Endothelial cell (in vitro differentiated cells): ENCODE data around the gene PKMYT1. TPM values are rescaled to one million over a fixed set of nuclear protein-coding genes. Genes with fewer than 3 reads are reported as not detected.
A peak's percentile ranks its signal among the peaks of the same experiment; 100 is the strongest.
"Not testable (repeated sequence)": the region's sequence is repeated elsewhere in the genome, so short reads cannot be mapped to it uniquely, and the experiment has no call there.

Source experiments
- DNase-seq: peaks from one replicate; pipeline ENCODE4 v3.0.0; 2021; ENCODE audit warnings: low spot score
- H3K27ac Mint-ChIP-seq: one replicate; pipeline ENCODE4 v1.8.0; 2021; ENCODE audit warnings: mixed read lengths, inconsistent platforms; ENCODE audit not compliant: unreplicated experiment
- H3K27me3 Mint-ChIP-seq: one replicate; pipeline ENCODE4 v1.8.0; 2021; ENCODE audit warnings: mild to moderate bottlenecking, moderate library complexity, mixed read lengths, inconsistent platforms; ENCODE audit not compliant: unreplicated experiment
- H3K36me3 Mint-ChIP-seq: one replicate; pipeline ENCODE4 v1.8.0; 2021; ENCODE audit warnings: mild to moderate bottlenecking, low read depth, mixed read lengths, inconsistent platforms; ENCODE audit not compliant: unreplicated experiment
- H3K4me1 Mint-ChIP-seq: one replicate; pipeline ENCODE4 v1.8.0; 2021; ENCODE audit warnings: mild to moderate bottlenecking, mixed read lengths, inconsistent platforms; ENCODE audit not compliant: unreplicated experiment
- H3K4me3 Mint-ChIP-seq: one replicate; pipeline ENCODE4 v1.8.0; 2021; ENCODE audit warnings: mild to moderate bottlenecking, mixed read lengths, inconsistent platforms; ENCODE audit not compliant: unreplicated experiment
- H3K9me3 Mint-ChIP-seq: one replicate; pipeline ENCODE4 v1.8.0; 2021; ENCODE audit warnings: mixed read lengths, inconsistent platforms; ENCODE audit not compliant: unreplicated experiment
- total RNA-seq: library from RNA; stranded (reverse); fragmentation: NEBNext Ultra II Directional; extraction: Animal tissue kit (Norgen Biotek cat#: 25700); gene quantifications from one replicate; pipeline ENCODE4 v1.2.1, GENCODE V29; 2021; ENCODE audit not compliant: unreplicated experiment
- TF ChIP-seq, protein P1 (sequence below): fragments of 200-600 bp; sonication (generic); IDR thresholded peaks from one replicate; pipeline ENCODE4 v1.5.0; 2021; ENCODE audit warnings: antibody characterized with exemption; ENCODE audit not compliant: unreplicated experiment

The PKMYT1 gene
- total RNA-seq, 1 donor from 2014 or later, result 12.2 TPM

DNA sequence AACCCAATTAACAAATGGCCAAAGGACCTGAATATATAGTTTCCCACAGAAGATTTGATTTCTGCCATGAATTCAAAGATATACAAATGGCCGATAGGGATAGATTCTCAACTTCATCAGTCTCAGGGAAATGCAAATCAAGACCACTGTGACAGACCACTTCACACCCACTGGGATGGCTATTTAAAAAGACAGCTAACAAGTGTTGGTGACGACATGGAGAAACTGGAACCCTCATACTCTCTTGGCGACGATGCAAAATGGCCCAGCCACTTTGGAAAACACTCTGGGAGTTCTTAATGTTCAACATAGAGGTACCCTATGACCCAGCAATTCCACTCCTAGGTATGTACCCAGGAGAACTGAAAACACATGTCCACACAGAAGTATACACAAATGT lies 33.6 kb downstream of the PKMYT1 start:
- TF ChIP-seq, protein P1, sequence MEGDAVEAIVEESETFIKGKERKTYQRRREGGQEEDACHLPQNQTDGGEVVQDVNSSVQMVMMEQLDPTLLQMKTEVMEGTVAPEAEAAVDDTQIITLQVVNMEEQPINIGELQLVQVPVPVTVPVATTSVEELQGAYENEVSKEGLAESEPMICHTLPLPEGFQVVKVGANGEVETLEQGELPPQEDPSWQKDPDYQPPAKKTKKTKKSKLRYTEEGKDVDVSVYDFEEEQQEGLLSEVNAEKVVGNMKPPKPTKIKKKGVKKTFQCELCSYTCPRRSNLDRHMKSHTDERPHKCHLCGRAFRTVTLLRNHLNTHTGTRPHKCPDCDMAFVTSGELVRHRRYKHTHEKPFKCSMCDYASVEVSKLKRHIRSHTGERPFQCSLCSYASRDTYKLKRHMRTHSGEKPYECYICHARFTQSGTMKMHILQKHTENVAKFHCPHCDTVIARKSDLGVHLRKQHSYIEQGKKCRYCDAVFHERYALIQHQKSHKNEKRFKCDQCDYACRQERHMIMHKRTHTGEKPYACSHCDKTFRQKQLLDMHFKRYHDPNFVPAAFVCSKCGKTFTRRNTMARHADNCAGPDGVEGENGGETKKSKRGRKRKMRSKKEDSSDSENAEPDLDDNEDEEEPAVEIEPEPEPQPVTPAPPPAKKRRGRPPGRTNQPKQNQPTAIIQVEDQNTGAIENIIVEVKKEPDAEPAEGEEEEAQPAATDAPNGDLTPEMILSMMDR, result no peak
- Mint-ChIP-seq H3K36me3 (peaks cover 25% of the 10 kb centered on the region), H3K9me3 (no peaks in the 10 kb centered on the region), H3K27ac (no peak overlapping the region), H3K4me3 (peak overlapping the region; percentile 31), H3K4me1 (no peaks in the 10 kb centered on the region), H3K27me3 (peaks cover 13% of the 10 kb centered on the region)
- DNase-seq, result no peak

DNA sequence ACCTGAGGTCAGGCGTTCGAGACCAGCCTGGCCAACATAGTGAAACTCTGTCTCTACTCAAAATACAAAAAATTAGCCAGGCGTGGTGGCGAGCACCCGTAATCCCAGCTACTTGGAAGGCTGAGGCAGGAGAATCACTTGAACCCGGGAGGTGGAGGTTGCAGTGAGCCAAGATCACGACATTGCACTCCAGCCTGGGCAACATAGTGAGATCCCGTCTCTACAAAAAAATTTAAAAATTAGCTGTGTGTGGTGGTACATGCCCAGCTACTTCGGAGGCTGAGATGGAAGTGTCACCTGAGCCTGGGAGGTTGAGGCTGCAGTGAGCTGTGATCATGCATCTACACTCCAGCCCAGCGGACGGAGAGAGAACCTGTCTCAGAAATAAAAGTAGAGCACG lies 36.5 kb downstream of the PKMYT1 start:
- not testable (repeated sequence) for H3K27ac Mint-ChIP-seq, DNase-seq, H3K9me3 Mint-ChIP-seq, H3K27me3 Mint-ChIP-seq, H3K4me1 Mint-ChIP-seq, H3K4me3 Mint-ChIP-seq
- peaks cover 29% of the 10 kb centered on the region for H3K36me3 Mint-ChIP-seq

DNA sequence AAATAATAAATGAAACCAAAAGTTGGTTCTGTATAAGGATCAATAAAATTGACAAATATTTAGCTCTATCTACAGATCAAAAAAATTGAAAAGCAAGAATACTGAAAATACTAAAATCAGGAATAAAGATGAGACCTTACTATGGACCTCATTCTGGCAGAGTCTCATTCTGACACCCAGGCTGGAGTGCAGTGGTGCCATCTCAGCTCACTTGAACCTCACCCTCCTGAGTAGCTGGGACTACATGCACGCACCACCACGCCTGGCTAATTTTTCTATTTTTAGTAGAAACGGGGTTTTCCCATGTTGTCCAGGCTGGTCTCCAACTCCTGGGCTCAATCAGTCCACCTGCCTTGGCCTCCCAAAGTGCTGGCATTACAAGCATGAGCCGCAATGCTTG lies 38.2 kb downstream of the PKMYT1 start:
- peaks cover 6% of the 10 kb centered on the region for H3K27me3 Mint-ChIP-seq
- TF ChIP-seq, protein P1, result no peak

DNA sequence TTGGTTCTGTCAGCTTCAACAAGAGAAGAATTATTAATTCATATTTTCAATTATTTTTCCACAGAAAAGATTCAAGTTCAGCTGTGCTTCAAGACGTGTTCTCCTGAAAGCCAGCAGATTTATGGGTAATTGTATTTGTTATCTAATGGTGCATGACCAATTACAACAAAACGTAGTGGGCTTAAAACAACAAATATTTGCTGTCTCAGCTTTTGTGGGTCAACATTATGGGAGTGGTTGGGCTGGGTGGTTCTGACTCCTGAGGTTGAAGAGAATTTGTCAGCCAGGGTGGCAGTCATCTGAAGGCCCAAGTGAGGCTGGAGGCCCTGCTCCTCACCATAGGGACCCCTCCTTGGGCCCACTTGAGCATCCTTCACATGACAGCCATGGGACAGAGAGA lies 40.3 kb downstream of the PKMYT1 start:
- peaks cover 3% of the 10 kb centered on the region for H3K27me3 Mint-ChIP-seq
- no peak overlapping the region for H3K27ac Mint-ChIP-seq
- no peaks in the 10 kb centered on the region for H3K4me1 Mint-ChIP-seq
- DNase-seq, result no peak
- peaks cover 22% of the 10 kb centered on the region for H3K36me3 Mint-ChIP-seq
- no peak overlapping the region for H3K4me3 Mint-ChIP-seq
- H3K9me3 Mint-ChIP-seq, result no peaks in the 10 kb centered on the region
- TF ChIP-seq, protein P1, result no peak

More for the DNA sequence above, 38.2 kb downstream of the PKMYT1 start:
- Mint-ChIP-seq H3K9me3 (no peaks in the 10 kb centered on the region), H3K36me3 (peaks cover 24% of the 10 kb centered on the region), H3K4me1 (no peaks in the 10 kb centered on the region), H3K4me3 (no peak overlapping the region), H3K27ac (no peak overlapping the region)
- no peak for DNase-seq

DNA sequence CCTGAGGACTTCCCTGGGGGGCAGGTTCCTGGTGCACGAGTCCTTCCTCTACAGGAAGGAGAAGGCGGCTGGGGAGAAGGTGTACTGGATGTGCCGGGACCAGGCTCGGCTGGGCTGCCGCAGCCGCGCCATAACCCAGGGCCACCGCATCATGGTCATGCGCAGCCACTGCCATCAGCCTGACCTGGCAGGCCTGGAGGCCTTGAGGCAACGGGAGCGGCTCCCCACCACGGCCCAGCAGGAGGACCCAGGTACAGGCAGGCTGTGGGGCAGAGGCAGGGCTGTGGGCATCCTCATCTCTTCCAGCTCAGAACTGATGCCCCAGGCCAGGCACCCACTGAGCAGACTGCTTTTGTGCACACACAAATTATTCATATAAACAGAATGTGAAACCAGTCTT lies 42.0 kb downstream of the PKMYT1 start:
- peaks cover 7% of the 10 kb centered on the region for H3K27me3 Mint-ChIP-seq
- H3K4me1 Mint-ChIP-seq, result no peaks in the 10 kb centered on the region
- TF ChIP-seq, protein P1, result no peak
- no peak overlapping the region for H3K4me3 Mint-ChIP-seq
- DNase-seq, result no peak
- H3K36me3 Mint-ChIP-seq, result peaks cover 23% of the 10 kb centered on the region
- H3K9me3 Mint-ChIP-seq, result no peaks in the 10 kb centered on the region
- no peak overlapping the region for H3K27ac Mint-ChIP-seq

DNA sequence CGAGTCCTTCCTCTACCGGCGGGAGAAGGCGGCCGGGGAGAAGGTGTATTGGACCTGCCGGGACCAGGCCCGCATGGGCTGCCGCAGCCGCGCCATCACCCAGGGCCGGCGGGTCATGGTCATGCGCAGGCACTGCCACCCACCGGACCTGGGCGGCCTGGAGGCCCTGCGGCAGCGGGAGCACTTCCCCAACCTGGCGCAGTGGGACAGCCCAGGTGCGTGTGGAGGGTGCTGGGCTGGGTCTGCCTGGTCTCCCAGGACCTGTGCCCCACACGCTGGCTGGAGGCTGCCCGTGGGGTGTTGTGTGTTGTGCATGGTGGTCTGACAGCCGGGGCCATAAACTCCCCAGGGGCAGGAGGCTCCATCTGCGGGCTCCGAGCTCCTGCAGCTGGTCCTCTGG lies 43.1 kb downstream of the PKMYT1 start:
- DNase-seq, result no peak
- TF ChIP-seq, protein P1, result no peak
- Mint-ChIP-seq H3K9me3 (no peaks in the 10 kb centered on the region), H3K4me3 (no peak overlapping the region), H3K27me3 (peaks cover 9% of the 10 kb centered on the region), H3K4me1 (no peaks in the 10 kb centered on the region), H3K27ac (no peak overlapping the region), H3K36me3 (peaks cover 22% of the 10 kb centered on the region)
